ENCODE results near the gene ABRAXAS1.
"Not testable (repeated sequence)": the region's sequence is repeated elsewhere in the genome, so short reads cannot be mapped to it uniquely, and the experiment has no call there.

ABRAXAS1 gene

GRCh38 chr4:83503974-83504373, 19.1 kb upstream of the ABRAXAS1 start:
- Histone ChIP-seq H3K27me3 (ENCODE audit: insufficient read depth, low read length) (no peaks in the 10 kb centered on the region), H3K9ac (ENCODE audit: low read length) (no peak overlapping the region), H4K91ac (ENCODE audit: low read depth, low read length) (no peak overlapping the region)

GRCh38 chr4:83501671-83502070, 16.8 kb upstream of the ABRAXAS1 start:
- not testable (repeated sequence) for DNase-seq; H3K23ac ChIP-seq (ENCODE audit: low read length); H3K27me3 ChIP-seq (ENCODE audit: insufficient read depth, low read length); H3K9me3 ChIP-seq (ENCODE audit: insufficient read depth, low read depth, low read length); H4K12ac ChIP-seq (ENCODE audit: low read depth, low read length); H4K91ac ChIP-seq (ENCODE audit: low read depth, low read length); H3K9ac ChIP-seq (ENCODE audit: low read length); H2BK5ac ChIP-seq (ENCODE audit: low read depth, low read length, poor library complexity); H3K4me1 ChIP-seq (ENCODE audit: control insufficient read depth in 1 of 2, insufficient read depth in 2 of 2, low read length in 2 of 2); H3K18ac ChIP-seq (ENCODE audit: low read length); H2AFZ ChIP-seq (ENCODE audit: insufficient read depth, low read length, poor library complexity); H2AK5ac ChIP-seq (ENCODE audit: low read length); H3K27ac ChIP-seq (ENCODE audit: low read depth, low read length); H2BK12ac ChIP-seq (ENCODE audit: low read length); H3K79me2 ChIP-seq (ENCODE audit: control insufficient read depth, insufficient read depth, low read length, poor library complexity); H3K36me3 ChIP-seq (ENCODE audit: control insufficient read depth in 1 of 2, insufficient read depth in 2 of 2, low read length in 2 of 2); H3K14ac ChIP-seq (ENCODE audit: low read length); H3K4ac ChIP-seq (ENCODE audit: low read depth, low read length); H2BK120ac ChIP-seq (ENCODE audit: insufficient read depth, low read length, poor library complexity); H3K4me2 ChIP-seq (ENCODE audit: low read length); H3K79me1 ChIP-seq (ENCODE audit: low read length); H3K4me3 ChIP-seq (ENCODE audit: low read depth, low read length); H4K8ac ChIP-seq (ENCODE audit: low read depth, low read length)
- WGBS (ENCODE audit: extremely low coverage, insufficient coverage, insufficient read length), result no CpG with 5 or more reads among the region's 3 CpGs

More at GRCh38 chr4:83503974-83504373, 19.1 kb upstream of the ABRAXAS1 start:
- Histone ChIP-seq H3K4me1 (ENCODE audit: control insufficient read depth in 1 of 2, insufficient read depth in 2 of 2, low read length in 2 of 2) (peaks cover 0 to 2% of the 10 kb centered on the region in 2 experiments), H3K4ac (ENCODE audit: low read depth, low read length) (no peak overlapping the region), H3K4me3 (ENCODE audit: low read depth, low read length) (no peak overlapping the region), H2BK12ac (ENCODE audit: low read length) (no peak overlapping the region), H3K79me1 (ENCODE audit: low read length) (no peaks in the 10 kb centered on the region), H2BK120ac (ENCODE audit: insufficient read depth, low read length, poor library complexity) (no peak overlapping the region), H3K23ac (ENCODE audit: low read length) (no peak overlapping the region), H4K12ac (ENCODE audit: low read depth, low read length) (no peak overlapping the region), H2BK5ac (ENCODE audit: low read depth, low read length, poor library complexity) (no peak overlapping the region), H2AFZ (ENCODE audit: insufficient read depth, low read length, poor library complexity) (no peak overlapping the region), H3K18ac (ENCODE audit: low read length) (no peak overlapping the region), H3K36me3 (ENCODE audit: control insufficient read depth in 1 of 2, insufficient read depth in 2 of 2, low read length in 2 of 2) (no peaks in the 10 kb centered on the region), H4K8ac (ENCODE audit: low read depth, low read length) (no peak overlapping the region), H3K14ac (ENCODE audit: low read length) (no peak overlapping the region), H3K27ac (ENCODE audit: low read depth, low read length) (no peak overlapping the region), H3K9me3 (ENCODE audit: insufficient read depth, low read depth, low read length) (no peaks in the 10 kb centered on the region), H2AK5ac (ENCODE audit: low read length) (no peak overlapping the region), H3K4me2 (ENCODE audit: low read length) (no peak overlapping the region), H3K79me2 (ENCODE audit: control insufficient read depth, insufficient read depth, low read length, poor library complexity) (no peaks in the 10 kb centered on the region)
- DNase-seq, result no peak

- Histone ChIP-seq H3K23ac (ENCODE audit: low read length) (no peak overlapping the region), H3K79me2 (ENCODE audit: control insufficient read depth, insufficient read depth, low read length, poor library complexity) (no peaks in the 10 kb centered on the region), H3K9me3 (ENCODE audit: insufficient read depth, low read depth, low read length) (peaks cover 2% of the 10 kb centered on the region), H3K79me1 (ENCODE audit: low read length) (no peaks in the 10 kb centered on the region), H3K4ac (ENCODE audit: low read depth, low read length) (no peak overlapping the region), H4K91ac (ENCODE audit: low read depth, low read length) (no peak overlapping the region), H3K4me3 (ENCODE audit: low read depth, low read length) (no peak overlapping the region), H3K36me3 (ENCODE audit: control insufficient read depth in 1 of 2, insufficient read depth in 2 of 2, low read length in 2 of 2) (no peaks in the 10 kb centered on the region), H3K4me1 (ENCODE audit: control insufficient read depth in 1 of 2, insufficient read depth in 2 of 2, low read length in 2 of 2) (no peaks in the 10 kb centered on the region), H3K4me2 (ENCODE audit: low read length) (no peak overlapping the region), H2BK5ac (ENCODE audit: low read depth, low read length, poor library complexity) (no peak overlapping the region), H3K27me3 (ENCODE audit: insufficient read depth, low read length) (no peaks in the 10 kb centered on the region), H2BK12ac (ENCODE audit: low read length) (no peak overlapping the region), H3K14ac (ENCODE audit: low read length) (no peak overlapping the region), H3K9ac (ENCODE audit: low read length) (no peak overlapping the region), H2AFZ (ENCODE audit: insufficient read depth, low read length, poor library complexity) (no peak overlapping the region), H3K27ac (ENCODE audit: low read depth, low read length) (no peak overlapping the region), H3K18ac (ENCODE audit: low read length) (no peak overlapping the region), H2AK5ac (ENCODE audit: low read length) (no peak overlapping the region), H4K12ac (ENCODE audit: low read depth, low read length) (no peak overlapping the region), H2BK120ac (ENCODE audit: insufficient read depth, low read length, poor library complexity) (no peak overlapping the region), H4K8ac (ENCODE audit: low read depth, low read length) (no peak overlapping the region)
- WGBS (ENCODE audit: extremely low coverage, insufficient coverage, insufficient read length), result no CpG with 5 or more reads among the region's 1 CpG
- no peak for DNase-seq
Measured at GRCh38 chr4:83498187-83498586, 13.3 kb upstream of the ABRAXAS1 start.

GRCh38 chr4:83496085-83496917, 11.4 kb upstream of the ABRAXAS1 start:
- not testable (repeated sequence) for H4K12ac ChIP-seq (ENCODE audit: low read depth, low read length); H3K36me3 ChIP-seq (ENCODE audit: control insufficient read depth in 1 of 2, insufficient read depth in 2 of 2, low read length in 2 of 2); H3K4me2 ChIP-seq (ENCODE audit: low read length); H4K8ac ChIP-seq (ENCODE audit: low read depth, low read length); H3K79me2 ChIP-seq (ENCODE audit: control insufficient read depth, insufficient read depth, low read length, poor library complexity); H3K18ac ChIP-seq (ENCODE audit: low read length); H3K27me3 ChIP-seq (ENCODE audit: insufficient read depth, low read length); H2BK12ac ChIP-seq (ENCODE audit: low read length); H3K23ac ChIP-seq (ENCODE audit: low read length); H3K9me3 ChIP-seq (ENCODE audit: insufficient read depth, low read depth, low read length); H2BK5ac ChIP-seq (ENCODE audit: low read depth, low read length, poor library complexity); H3K14ac ChIP-seq (ENCODE audit: low read length); H3K9ac ChIP-seq (ENCODE audit: low read length); H3K4me1 ChIP-seq (ENCODE audit: control insufficient read depth in 1 of 2, insufficient read depth in 2 of 2, low read length in 2 of 2); H2AFZ ChIP-seq (ENCODE audit: insufficient read depth, low read length, poor library complexity); H4K91ac ChIP-seq (ENCODE audit: low read depth, low read length); H3K79me1 ChIP-seq (ENCODE audit: low read length); H2AK5ac ChIP-seq (ENCODE audit: low read length); H3K27ac ChIP-seq (ENCODE audit: low read depth, low read length); H2BK120ac ChIP-seq (ENCODE audit: insufficient read depth, low read length, poor library complexity); DNase-seq; H3K4ac ChIP-seq (ENCODE audit: low read depth, low read length); H3K4me3 ChIP-seq (ENCODE audit: low read depth, low read length)
- WGBS (ENCODE audit: extremely low coverage, insufficient coverage, insufficient read length), result no CpG with 5 or more reads among the region's 8 CpGs

Measured in trophoblast cell (in vitro differentiated cells and primary cell).